ENCODE data around the gene IL4I1.

Gene IL4I1

DNA sequence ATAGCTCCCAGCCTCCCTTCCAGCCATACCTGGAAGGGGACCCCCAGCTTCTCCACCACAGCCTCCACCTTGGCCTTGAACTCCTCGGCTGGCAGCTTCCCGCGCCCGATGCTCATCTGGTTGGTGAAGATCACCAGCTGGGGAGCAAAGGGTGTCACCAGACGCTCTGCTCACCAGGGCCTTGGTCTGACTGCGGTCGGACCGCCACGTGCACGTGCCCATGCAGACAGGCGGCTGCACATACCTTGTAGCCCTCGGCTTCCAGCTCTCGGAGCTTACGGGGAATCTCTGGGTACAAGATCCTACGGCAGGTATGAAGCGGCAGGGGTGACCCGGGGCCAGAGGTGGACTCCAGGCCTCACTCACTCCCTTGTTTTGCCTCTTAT lies 32.8 kb downstream of the IL4I1 start:
- TF ChIP-seq, protein P1, sequence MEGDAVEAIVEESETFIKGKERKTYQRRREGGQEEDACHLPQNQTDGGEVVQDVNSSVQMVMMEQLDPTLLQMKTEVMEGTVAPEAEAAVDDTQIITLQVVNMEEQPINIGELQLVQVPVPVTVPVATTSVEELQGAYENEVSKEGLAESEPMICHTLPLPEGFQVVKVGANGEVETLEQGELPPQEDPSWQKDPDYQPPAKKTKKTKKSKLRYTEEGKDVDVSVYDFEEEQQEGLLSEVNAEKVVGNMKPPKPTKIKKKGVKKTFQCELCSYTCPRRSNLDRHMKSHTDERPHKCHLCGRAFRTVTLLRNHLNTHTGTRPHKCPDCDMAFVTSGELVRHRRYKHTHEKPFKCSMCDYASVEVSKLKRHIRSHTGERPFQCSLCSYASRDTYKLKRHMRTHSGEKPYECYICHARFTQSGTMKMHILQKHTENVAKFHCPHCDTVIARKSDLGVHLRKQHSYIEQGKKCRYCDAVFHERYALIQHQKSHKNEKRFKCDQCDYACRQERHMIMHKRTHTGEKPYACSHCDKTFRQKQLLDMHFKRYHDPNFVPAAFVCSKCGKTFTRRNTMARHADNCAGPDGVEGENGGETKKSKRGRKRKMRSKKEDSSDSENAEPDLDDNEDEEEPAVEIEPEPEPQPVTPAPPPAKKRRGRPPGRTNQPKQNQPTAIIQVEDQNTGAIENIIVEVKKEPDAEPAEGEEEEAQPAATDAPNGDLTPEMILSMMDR (IDR thresholded peaks at IDR 0.05): no peak
- DNase-seq (ENCODE audit: low spot score): no peak
- Histone ChIP-seq H3K27ac (no peak overlapping the region), H3K4me3 (no peak overlapping the region)

DNA sequence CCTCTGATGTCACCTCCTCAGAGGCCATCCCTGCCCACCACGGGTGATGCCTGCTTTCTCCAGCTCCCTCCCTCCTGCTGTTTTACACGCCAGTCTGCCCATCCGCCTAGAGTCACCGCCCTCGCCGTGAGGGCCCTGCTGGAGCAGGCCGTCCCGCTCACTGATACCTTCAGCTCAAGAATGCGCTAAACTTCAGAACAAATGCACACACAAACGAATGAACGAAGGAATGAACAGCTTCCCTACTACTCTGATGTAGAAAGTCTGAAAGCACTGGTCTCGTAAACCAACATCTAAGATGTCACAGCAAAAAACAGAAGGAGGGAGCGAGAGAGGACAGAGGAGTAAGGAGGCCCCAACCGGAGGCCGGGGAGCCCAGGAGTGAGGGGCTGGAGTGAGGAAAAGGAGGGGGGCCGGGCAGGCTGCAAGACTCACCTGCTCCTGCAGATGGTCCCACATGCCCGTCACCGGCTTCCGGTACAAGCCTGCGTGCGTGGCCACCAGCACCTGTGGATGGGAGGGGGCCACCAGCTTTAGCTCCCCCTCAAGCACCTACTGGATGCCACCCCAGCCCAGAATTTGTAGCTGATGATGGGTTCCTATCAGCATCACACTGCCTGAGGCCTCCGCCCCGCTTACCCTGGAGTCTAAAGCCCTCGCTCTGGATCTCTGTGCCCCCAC lies 33.3 kb downstream of the IL4I1 start:
- TF ChIP-seq, protein P1 (IDR thresholded peaks at IDR 0.05): no peak
- no peak overlapping the region for H3K27ac ChIP-seq
- H3K4me3 ChIP-seq: no peak overlapping the region
- DNase-seq (ENCODE audit: low spot score): no peak

DNA sequence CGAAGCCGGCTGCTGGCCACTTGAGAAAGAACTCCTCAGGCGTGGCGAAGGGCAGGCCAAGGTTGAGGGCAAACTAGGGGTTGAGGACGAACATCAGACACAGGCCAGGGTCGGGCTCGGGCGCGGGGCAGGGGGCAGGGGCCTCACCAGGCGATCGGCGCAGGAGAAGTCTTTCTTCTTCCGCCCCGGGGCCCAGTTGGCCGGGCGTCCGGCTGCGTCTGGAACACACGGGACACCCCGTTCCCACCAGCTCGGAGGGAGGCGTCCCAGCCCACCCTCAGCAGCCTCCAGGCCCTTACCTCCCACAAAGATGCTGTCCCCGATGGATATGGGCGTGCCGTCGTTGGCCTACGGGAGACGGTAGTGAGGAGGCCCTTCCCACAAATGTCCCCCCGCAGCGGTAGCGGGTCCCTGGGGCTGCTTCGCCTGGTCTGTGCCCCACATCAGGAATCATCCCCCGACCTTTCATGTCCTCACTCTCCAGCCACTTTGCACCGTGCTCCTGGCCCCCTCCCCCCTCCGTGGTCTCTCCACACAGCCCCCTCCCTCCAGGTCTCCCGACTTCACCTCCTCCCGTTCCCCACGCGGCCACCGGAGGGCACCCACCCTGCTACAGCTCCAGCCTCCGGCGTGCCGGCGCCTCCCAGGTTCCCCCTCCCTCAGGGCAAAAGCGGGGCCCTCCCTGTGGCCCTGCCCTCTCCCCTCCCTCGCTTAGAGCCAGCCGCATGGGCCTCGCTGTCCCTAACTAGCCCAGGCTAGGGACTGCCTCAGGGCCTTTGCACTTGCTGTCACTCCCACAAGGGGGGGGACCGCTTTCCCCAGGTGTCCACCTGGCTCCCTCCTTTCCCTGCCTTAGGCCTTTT lies 34.1 kb downstream of the IL4I1 start:
- H3K4me3 ChIP-seq: no peak overlapping the region
- H3K27ac ChIP-seq: no peak overlapping the region
- TF ChIP-seq, protein P1 (IDR thresholded peaks at IDR 0.05): no peak
- DNase-seq (ENCODE audit: low spot score): no peak

DNA sequence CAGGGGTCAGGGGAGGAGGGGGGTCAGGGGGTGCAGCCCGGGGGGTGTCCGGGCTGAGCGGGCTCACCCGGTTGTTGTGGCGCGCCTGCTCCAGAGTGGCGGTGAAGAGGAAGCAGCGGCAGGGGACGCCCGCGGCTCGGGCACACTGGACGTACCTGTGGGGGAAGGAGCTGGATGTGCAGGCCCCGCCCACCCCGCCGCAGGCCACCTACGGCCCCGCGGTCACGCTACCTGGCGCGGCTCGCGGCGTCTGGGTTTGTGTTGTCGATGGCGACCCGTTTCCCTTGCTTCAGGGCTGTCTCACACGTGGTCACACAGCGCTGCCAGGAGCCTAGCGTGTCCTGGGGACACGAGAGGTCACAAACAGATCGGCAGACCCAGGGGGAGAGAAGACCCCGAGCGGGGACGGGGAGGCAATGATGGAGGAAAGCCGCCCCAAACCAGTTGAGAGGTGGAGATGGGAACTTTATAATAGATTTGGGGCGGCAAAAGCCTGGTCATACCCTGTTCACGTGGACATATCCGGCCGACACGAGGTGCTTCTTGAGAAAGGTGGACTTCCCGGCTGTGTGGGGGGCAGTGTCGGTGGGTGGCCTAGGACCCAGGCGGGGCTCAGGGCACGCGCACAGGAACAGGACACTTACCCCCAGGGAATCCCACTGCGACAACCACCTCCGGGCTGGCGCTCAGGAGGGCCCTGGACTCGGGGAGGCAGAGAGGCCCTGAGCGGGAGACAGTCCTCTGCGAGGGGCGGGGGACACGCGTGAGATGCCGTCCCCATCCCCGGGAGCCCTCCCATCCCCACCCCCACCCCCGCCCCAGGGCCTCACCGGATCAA lies 34.9 kb downstream of the IL4I1 start:
- TF ChIP-seq, protein P1 (IDR thresholded peaks at IDR 0.05): no peak
- no peak overlapping the region for H3K4me3 ChIP-seq
- DNase-seq (ENCODE audit: low spot score): no peak
- peak overlapping the region in 1 of 2 donors; percentile 74 for H3K27ac ChIP-seq

DNA sequence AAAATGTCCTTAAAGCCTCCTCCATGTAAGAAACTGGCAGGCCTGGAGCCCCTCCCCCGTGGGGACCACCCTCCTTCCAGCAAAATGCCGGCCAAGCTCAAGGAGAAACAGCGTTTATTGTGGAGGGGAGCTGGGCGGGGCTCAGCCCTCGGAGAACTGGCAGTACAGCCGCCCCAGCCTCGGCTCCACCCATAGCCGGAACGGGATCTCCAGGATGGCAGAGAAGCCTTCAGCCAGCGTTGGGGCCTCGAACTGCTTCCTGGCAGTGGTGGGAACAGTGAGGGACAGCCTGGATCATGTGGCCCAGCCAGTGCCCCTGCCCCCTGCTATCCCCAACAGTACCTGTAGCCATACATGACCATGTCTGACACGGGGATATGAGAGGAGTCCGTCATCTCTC lies 35.6 kb downstream of the IL4I1 start:
- TF ChIP-seq, protein P1 (IDR thresholded peaks at IDR 0.05): no peak
- Histone ChIP-seq H3K27ac (peak overlapping the region in 1 of 2 donors; percentile 74), H3K4me3 (no peak overlapping the region)
- DNase-seq (ENCODE audit: low spot score): no peak

DNA sequence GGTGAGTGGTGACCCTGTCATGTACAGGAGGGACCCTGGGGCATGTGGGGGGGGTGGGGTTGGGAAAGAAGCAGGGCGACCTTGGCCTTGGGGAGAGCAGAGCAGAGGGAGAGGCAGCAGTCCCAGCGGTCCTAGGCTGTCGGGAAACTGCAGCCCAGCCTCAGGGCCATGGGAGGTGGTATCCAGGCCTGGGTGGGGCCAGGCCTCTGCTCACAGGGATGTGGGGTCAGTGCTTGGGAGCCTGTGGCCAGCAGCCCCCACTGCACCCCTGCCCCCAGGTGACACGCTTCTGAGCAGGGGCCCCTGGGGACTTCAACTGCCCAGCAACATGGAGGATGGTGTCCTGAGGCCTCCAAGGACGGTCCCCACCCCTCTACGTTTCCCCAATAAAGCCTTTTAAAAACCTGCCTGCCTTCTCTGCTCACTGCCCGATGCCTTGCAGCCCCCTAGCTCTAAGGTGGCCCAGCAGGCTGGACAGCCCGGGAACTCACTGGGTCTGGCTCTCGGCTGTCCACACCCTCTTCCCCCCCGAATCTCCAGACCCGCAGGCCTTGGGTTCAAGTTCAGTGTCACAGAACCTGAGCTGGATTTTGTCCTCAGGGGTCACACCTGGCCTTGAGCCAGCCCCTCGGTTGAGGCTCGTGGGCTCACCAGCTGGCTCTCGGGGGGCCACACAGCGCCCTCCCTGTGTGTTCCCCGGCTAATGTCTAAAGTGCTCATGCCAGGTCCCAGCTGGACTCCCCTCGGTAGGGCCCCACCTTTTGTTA lies 36.2 kb downstream of the IL4I1 start:
- TF ChIP-seq, protein P1 (IDR thresholded peaks at IDR 0.05): no peak
- no peak overlapping the region for H3K4me3 ChIP-seq
- H3K27ac ChIP-seq: peak overlapping the region in 1 of 2 donors; percentile 74
- no peak for DNase-seq (ENCODE audit: low spot score)
